GM19238 (cell line): Measurements from ENCODE around the gene TMTC1.
"Not testable (repeated sequence)": the region's sequence is repeated elsewhere in the genome, so short reads cannot be mapped to it uniquely, and the experiment has no call there.

ENCODE experiments used
- DNase-seq: peaks from one replicate; pipeline ENCODE4 v3.0.0; 2011; ENCODE audit warnings: low spot score; ENCODE audit not compliant: insufficient read length

The TMTC1 gene

DNA sequence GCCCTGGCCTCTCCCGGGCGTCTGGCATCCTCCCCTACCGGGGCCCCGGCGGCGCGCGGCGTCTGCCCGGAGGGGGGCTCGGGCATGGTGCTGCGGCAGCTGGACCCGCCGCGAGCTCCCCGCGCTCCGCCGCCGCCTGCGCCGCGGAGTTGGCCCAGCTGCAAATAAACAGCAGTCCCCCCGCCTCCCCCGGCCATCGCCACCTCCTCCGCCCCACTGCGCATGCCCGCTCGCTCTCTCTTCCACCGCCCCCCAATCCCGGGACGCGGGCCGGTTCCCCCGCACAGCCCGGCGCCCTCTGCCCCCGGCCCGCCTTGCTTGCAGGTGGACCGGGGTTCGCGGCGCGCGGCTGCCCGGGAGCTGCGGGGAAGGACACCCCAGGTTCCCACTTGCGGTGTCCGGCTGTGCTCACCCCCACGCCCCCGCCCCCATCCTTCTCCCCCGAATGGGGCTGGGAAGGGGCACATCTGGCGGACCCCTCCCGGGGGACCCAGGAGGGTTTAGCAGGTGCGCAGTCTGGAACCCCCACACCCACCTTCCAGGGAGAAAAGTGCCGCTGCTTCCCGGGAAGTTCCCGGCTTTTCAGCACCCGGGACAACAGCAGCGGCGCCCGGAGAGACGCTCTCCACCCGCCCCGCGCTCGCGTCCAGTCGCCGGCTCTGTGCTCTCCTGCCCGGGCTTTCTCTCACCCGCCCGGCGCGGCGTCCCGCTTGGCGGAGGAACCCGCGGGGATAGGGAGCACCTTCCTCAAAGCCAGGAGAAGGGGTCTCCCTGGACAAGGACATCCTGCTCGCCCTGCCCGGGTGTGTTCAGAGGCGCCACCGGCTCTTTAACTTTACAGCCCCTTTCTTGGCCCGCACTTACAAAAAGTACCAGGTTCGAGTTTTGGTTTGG, at the start of gene TMTC1:
TSS of gene TMTC1 (minus strand) at position 170 of the 894 bp plus-strand sequence. CDS start 191 bp downstream, outside the sequence.
- peak; percentile 45 for DNase-seq

- no peak for DNase-seq
These were observed 47.4 kb upstream of the TMTC1 start for GRCh38 chr12:29831173-29831572.

DNA sequence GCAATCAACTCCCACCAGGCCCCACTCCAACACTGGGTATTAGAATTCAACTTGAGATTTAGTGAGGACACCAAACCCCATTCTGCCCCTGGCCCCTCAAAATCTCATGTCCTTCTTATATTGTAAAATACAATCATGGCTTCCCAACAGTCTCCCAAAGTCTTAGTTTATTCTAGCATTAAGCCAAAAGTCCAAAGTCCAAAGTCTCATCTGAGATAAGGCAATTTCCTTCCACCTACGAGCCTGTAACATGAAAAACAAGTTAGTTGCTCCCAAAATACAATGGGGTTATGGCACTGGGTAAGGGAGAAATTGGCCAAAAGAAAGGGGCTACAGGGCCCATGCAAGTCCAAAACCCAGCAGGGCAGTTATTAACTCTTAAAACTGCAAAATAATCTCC, 46.6 kb upstream of the TMTC1 start:
- no peak for DNase-seq

DNA sequence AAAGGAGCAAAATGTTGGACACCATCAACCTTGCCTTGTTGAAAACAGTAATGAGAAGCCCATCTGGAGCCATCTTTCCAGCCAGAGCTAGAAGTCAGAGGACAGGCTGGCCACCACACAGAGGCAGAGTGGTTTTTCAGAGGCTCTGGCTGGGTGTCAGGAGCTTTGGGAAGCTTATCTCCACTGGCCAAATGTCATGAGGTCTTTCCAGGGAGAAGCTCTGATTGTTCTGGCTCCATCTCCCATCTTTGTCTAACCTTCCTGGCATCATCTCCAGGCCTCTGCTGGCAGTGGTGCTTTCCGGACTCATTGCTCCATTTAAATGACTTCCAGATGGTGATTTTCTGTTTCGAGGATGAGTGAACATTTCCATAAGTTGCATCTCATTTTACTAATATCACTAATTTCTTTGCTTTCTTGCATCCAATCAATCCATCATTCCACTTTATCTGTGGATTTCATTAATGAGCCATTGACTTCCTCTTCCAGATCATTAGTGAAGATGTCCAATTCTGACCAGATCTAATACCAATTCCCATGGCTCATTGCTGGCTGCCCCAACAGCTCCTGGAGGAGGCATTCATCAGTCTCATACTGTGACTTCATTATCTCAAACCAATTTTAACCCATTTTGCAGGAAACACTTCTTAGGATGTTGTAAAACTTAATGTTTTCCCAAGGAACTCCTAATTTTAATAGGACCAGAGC, 35.3 kb upstream of the TMTC1 start:
- DNase-seq, result no peak

- no peak for DNase-seq
These were observed 33.4 kb upstream of the TMTC1 start for GRCh38 chr12:29816874-29817725.

DNA sequence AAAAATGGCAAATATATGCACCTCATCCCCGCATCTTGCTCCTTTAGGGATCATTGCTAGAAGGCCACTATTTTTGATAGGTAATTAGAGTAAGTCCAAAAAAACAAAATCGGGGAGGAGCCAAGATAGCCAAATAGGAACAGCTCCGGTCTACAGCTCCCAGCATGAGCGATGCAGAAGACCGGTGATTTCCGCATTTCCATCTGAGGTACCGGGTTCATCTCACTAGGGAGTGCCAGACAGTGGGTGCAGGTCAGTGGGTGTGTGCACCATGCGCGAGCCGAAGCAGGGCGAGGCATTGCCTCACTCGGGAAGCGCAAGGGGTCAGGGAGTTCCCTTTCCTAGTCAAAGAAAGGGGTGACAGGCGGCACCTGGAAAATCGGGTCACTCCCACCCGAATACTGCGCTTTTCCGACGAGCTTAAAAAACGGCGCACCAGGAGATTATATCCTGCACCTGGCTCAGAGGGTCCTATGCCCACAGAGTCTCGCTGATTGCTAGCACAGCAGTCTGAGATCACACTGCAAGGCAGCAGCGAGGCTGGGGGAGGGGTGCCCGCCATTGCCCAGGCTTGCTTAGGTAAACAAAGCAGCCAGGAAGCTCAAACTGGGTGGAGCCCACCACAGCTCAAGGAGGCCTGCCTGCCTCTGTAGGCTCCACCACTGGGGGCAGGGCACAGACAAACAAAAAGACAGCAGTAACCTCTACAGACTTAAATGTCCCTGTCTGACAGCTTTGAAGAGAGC, 26.0 kb upstream of the TMTC1 start:
- DNase-seq, result not testable (repeated sequence)

DNA sequence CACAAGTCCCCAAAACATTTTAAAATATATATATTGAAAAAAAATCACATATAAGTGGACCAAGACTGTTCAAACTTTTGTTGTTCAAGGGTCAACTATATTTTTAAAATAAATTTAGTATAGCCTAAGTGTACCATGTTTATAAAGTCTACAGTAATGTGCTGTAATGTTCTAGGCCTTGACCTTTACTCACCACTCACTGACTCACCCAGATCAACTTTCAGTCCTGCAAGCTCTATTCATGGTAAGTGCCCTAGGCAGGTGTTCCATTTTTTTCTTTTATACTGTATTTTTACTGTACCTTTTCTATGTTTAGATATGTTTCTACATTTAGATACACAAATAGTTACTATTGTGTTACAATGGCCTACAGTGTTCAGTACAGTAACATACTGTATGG, 23.4 kb upstream of the TMTC1 start:
- no peak for DNase-seq

DNA sequence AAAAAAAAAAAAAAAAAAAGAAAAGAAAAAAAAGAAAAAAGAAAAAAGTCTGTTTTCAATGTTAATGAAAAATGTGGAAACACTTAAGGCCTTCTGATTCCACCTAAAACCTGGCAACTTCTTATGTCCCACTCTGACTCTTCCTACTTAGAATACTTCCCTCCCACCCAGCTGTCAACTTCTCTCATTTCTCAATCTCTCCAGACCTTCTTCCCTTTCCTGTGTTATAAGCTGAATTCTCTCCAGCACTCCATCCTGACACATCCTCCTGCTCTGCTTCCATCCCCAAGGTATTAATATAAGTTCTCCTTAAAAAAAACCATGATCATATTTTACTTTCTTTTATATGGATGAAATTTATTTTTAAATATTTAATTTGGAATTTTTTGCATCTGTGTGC, 20.3 kb upstream of the TMTC1 start:
- no peak for DNase-seq

- no peak for DNase-seq
These were observed 15.8 kb upstream of the TMTC1 start for GRCh38 chr12:29799591-29799990.

DNA sequence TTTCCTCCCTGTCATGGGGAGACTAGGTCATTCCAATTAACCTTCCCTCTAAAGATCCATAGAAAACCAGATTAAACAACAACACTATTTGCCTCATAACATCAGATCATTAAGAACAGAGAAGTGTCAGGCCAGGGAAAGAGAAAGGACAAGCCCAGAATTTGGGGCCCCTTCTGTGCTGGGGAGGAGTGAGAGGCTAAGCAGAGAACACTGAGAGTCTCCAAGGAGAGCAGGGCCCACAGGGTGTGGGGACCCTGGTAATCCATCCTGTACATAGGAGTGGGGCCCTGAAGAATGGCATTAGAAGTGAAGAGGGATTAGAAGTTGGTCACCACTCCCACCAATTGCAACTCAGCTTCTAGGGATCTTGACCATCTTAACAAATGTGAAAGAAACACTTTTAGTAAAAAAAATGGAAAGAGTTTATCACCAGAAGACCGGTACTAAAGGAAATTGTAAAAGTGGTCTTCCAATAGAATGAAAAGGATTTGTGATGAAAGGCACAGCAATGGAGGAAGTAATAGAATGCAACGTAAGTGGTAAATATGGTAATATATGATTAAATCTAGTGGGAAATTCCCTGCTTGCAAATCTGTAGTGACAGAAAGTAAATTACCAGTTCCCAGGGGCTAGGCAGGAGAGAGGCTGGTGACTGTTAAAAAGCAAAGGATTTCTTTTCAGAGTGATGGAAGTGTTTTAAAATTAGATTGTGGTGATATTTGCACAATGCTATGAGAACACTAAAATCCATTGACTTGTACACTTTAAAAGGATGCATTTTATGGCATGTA, 14.0 kb upstream of the TMTC1 start:
- DNase-seq, result no peak

DNA sequence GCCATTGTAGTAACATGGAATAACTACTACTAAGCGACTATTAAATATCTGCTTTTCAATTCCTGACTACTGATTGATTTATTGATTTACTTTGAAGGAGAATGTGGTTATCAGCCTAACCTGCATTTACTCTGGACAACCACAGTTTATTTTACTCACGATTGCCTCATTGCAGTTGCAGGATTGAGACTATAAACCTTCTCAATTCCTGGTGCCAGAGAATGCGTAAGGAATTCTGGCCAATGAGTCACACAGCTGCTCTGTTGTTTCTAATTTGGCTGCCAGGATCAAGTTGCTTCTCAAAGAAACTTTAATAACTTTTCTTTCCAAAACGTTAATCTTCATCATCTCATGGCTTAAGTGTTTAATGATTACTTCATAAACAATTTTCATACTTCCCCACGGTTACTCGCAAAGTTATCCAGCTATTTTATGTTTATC, 13.1 kb upstream of the TMTC1 start:
- no peak for DNase-seq

DNA sequence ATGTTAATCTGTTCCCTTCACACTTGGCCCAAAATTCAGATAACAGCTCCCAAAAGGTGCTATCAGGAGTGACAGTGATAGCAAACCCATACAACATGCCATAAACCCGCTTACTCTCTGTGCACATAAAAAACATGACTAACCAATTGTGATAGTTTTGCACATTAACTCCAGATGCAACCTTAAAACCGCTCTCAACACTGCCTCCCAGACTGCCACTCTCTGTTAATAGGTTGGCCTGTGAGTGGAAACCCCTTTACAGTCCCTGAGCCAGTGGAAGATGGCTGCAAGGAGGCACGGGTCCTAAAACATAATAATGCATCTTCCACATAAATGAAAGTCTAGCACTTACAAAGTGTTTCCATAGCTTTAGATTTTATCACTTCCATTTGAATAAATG, 12.0 kb upstream of the TMTC1 start:
- no peak for DNase-seq

DNA sequence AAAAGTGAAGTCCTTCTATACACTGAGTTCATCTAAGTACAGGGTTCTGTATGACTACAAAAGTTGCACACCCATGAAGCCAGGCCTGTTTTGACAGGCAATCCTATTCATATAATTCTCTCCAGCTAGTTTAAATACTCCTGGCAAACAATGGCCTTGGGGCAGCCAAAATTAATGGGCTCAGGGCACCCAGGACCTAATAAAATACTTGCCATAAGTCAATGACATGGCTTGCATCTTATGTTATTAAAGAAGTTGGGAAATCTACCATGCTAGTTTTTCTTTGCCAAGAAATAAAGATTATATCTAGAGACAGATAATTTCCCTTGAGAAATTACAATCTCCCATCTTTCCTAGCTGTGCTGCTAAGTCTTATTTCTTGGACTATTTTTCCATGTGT, 11.1 kb upstream of the TMTC1 start:
- no peak for DNase-seq

- no peak for DNase-seq
These were observed 9.1 kb upstream of the TMTC1 start for GRCh38 chr12:29792853-29793252.

GRCh38 chr12:29792132-29792531, 8.4 kb upstream of the TMTC1 start:
- DNase-seq, result no peak

DNA sequence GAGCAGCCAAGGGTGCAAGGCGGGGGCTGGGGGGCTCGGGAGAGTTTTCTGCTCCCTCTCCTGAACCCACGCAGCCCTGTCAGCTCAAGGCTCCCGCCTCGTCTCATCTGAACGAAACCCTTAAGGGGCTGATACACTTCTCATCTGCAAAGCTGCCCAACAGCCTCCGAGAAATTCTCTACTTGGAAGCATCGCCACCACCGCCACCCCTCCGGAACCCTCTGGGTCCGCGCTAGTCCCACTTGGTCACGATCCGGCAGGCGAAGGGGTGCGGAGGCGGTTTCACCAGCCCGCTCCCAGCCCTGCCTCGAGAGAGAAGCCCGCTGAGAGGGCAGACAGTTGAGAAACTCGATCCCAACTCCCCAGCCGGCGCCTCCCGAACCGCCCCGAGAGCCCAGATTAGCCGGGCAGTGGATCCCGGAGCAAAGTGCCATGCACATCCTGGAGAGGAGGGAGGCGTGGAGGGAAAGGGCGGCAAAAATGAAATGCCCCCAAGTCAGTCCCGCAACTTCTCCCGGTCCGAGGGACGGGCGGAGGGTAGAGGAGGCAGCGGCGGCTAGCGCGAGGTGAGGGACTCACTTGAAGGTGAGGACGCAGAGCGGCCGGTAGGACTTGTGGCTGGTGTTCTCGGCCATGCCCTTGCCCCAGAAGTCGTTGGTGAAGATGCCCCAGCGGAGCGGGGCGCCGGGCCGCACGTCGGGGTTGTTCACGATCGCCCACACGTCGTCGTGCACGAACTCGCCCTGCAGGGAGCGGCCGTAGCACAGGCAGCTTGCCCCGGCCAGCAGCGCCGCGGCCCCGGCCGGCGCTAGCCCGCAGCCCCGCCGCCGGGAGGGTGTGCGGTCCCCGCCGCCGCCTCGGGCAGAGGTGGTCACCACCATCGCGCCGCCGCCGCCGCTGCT, 620 bp downstream of the TMTC1 start:
- DNase-seq, result peak; percentile 5

DNA sequence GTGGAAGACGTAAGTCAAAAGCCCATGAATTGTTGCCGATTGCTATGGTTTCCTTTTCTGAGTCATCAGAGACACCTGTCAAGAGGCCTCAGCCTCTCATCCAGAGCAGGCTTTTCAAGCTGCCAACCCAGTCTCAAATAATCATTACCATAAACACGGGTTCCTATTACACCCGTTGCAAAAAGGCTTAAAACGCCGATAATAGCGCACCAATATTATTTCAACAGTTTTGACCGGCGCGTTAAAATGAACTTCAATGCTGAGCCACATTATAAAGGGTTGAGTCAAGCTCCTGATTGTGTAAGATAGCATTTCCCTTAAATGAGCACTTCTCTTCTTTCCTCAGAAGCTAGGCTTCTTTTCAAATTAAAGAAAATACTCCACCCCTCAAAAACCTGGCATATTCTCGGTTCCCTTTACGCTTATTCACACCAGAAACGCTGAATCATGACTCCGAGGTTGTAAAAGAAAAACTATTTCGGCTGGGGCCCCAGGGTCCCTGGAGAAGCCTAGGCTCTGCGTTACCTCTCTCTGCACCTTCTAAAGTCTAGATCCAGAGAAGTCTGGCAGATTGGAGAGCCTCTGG, 1.4 kb downstream of the TMTC1 start:
- DNase-seq, result peak; percentile 27

DNA sequence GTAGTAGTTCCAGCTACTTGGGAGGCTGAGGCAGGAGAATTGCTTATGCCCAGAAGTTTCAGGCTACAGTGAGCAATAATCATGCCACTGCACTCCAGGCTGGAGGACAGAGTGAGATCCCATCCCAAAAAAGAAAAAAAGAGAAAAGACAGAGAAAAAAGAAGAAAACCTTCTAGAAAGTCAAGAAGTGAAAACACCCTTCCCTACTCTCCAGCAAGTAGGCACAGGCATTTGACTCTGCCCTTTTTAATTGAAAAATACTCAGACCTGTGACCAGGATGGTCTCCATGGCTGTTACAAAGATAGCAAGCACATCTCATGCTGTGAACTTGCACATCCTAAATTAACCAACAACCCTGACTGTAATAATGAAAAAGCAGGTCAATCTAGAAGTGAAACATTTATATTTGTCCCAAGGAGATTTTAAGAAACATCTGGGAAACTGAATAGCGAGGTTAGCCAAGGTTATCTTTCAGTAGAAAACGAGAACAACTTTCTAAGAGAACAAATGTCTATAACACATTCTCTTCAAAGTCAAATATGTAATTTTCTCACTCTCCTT, 2.0 kb downstream of the TMTC1 start:
- DNase-seq, result no peak
